ENCODE measurements around the gene BST1.

BST1 gene

GRCh38 chr4:15672101-15672500 is 30.8 kb upstream of the BST1 start:
- DNase-seq = no peak
- H3K27me3 ChIP-seq = no peaks in the 10 kb centered on the region
- no peak overlapping the region for H3K27ac ChIP-seq
- H3K36me3 ChIP-seq = no peaks in the 10 kb centered on the region
- H3K4me3 ChIP-seq = no peak overlapping the region
- no peaks in the 10 kb centered on the region for H3K9me3 ChIP-seq
- peaks cover 0 to 9% (median 0%) of the 10 kb centered on the region in 4 donors for H3K4me1 ChIP-seq
- intact Hi-C loops (cut with DNase I; ENCODE audit: low total_unique reads) = no loop called here
- no peak for TF ChIP-seq CTCF (IDR thresholded peaks at IDR 0.05)

DNA sequence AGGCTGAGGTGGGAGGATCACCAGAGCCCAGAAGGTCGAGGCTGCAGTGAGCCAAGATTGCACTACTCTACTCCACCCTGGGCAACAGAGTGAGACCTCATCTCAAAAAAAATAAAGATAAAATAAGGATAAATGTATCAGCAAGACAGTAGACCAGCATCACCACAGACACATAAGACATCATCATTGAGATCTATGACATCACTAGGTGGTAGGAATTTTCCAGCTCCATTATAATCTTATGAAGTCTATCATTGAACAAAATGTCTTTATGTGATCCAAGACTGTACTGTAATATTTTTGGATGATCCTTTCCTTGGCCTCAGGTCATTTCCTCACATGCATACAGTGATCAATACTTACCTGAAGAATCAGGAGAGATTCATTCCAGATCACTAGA is 29.5 kb upstream of the BST1 start:
- no peak for TF ChIP-seq CTCF (IDR thresholded peaks at IDR 0.05)
- Histone ChIP-seq H3K4me3 (no peak overlapping the region), H3K36me3 (no peaks in the 10 kb centered on the region), H3K9me3 (no peaks in the 10 kb centered on the region), H3K27me3 (no peaks in the 10 kb centered on the region), H3K4me1 (peaks cover 0 to 9% (median 0%) of the 10 kb centered on the region in 4 donors), H3K27ac (no peak overlapping the region)
- intact Hi-C loops (cut with DNase I; ENCODE audit: low total_unique reads) = no loop called here
- no peak for DNase-seq

- Histone ChIP-seq H3K27ac (no peak overlapping the region), H3K27me3 (no peaks in the 10 kb centered on the region), H3K9me3 (no peaks in the 10 kb centered on the region), H3K36me3 (no peaks in the 10 kb centered on the region), H3K4me1 (peaks cover 0 to 9% (median 0%) of the 10 kb centered on the region in 4 donors), H3K4me3 (no peak overlapping the region)
- TF ChIP-seq CTCF (IDR thresholded peaks at IDR 0.05) = no peak
- intact Hi-C loops (cut with DNase I; ENCODE audit: low total_unique reads) = no loop called here
- DNase-seq = no peak
Measured at GRCh38 chr4:15674046-15674445, 28.8 kb upstream of the BST1 start.

GRCh38 chr4:15674926-15675325 is 27.9 kb upstream of the BST1 start:
- H3K4me1 ChIP-seq = peaks cover 0 to 9% (median 0%) of the 10 kb centered on the region in 4 donors
- intact Hi-C loops (cut with DNase I; ENCODE audit: low total_unique reads) = no loop called here

GRCh38 chr4:15675356-15675755 is 27.5 kb upstream of the BST1 start:
- TF ChIP-seq CTCF (IDR thresholded peaks at IDR 0.05) = no peak
- Histone ChIP-seq H3K27ac (no peak overlapping the region), H3K4me1 (peaks cover 0 to 8% (median 0%) of the 10 kb centered on the region in 4 donors), H3K36me3 (no peaks in the 10 kb centered on the region), H3K27me3 (no peaks in the 10 kb centered on the region), H3K4me3 (no peak overlapping the region), H3K9me3 (no peaks in the 10 kb centered on the region)
- no peak for DNase-seq
- intact Hi-C loops (cut with DNase I; ENCODE audit: low total_unique reads) = no loop called here

More at GRCh38 chr4:15674926-15675325, 27.9 kb upstream of the BST1 start:
- DNase-seq = no peak
- no peak overlapping the region for H3K4me3 ChIP-seq
- no peaks in the 10 kb centered on the region for H3K36me3 ChIP-seq
- no peak for TF ChIP-seq CTCF (IDR thresholded peaks at IDR 0.05)
- no peak overlapping the region for H3K27ac ChIP-seq
- no peaks in the 10 kb centered on the region for H3K9me3 ChIP-seq
- H3K27me3 ChIP-seq = no peaks in the 10 kb centered on the region

- DNase-seq = no peak
- no peak for TF ChIP-seq CTCF (IDR thresholded peaks at IDR 0.05)
- intact Hi-C loops (cut with DNase I; ENCODE audit: low total_unique reads) = no loop called here
- Histone ChIP-seq H3K36me3 (no peaks in the 10 kb centered on the region), H3K4me3 (no peak overlapping the region), H3K27ac (no peak overlapping the region), H3K9me3 (no peaks in the 10 kb centered on the region), H3K4me1 (peaks cover 0 to 3% (median 1%) of the 10 kb centered on the region in 4 donors), H3K27me3 (no peaks in the 10 kb centered on the region)
Measured at GRCh38 chr4:15676039-15676438, 26.8 kb upstream of the BST1 start.
